Renal pelvis (tissue), 4 donors: ENCODE measurements around the gene CD24. TPM values are rescaled to one million over a fixed set of nuclear protein-coding genes. Genes with fewer than 3 reads are reported as not detected.

Experiments
- DNase-seq: peaks from one replicate; pipeline ENCODE4 v3.0.0-alpha.2; 2013
- polyA plus RNA-seq, 3 donors: library from polyadenylated mRNA; unstranded; fragments of 120-200 nt; gene quantifications; one replicate each; pipeline ENCODE4 v1.2.1, GENCODE V29; 2013; ENCODE audit not compliant: insufficient read length in 3 of 3

CD24 gene
- polyA plus RNA-seq, 3 donors, result 843 to 1,054 (median 1,043) TPM

DNA sequence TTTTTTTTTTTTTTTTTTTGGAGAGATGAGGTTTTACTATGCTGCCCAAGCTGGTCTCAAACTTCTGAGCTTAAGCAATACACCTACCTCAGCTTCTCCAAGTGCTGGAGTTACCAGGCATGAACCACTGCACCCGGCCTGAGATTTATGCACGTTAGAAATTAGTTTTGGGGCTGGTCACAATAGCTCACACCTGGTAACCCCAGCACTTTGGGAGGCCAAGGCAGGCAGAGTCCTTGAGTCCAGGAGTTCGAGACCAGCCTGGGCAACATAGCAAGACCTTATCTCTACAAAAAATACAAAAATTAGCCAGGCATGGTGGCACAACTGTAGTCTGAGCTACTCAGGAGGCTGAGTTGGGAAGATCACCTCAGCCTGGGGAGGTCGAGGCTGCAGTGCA is 51.9 kb downstream of the CD24 start:
- no peak for DNase-seq

Other genes with a start within 250 kb of the CD24 start
- gene MTRES1, start 53.5 kb upstream of the CD24 start, polyA plus RNA-seq, result 10 to 100 TPM; 37.5 to 48.5 (median 40.2) TPM
- 10 to 100 TPM in 2 of 3 donors, 1 to 10 TPM in 1; 9.9 to 11.8 (median 11.1) TPM for gene BEND3, start 140.8 kb upstream of the CD24 start, polyA plus RNA-seq